Muscle layer of colon (tissue), 2 donors: ENCODE data around the gene MTURN.

Source experiments
- H3K27ac ChIP-seq: one replicate; pipeline ENCODE4 v1.7.0; 2013; ENCODE audit warnings: low read depth, mild to moderate bottlenecking, low read length, moderate library complexity
- H3K27me3 ChIP-seq, 2 donors: one replicate each; pipeline ENCODE4 v1.7.0; 2013; ENCODE audit warnings: low read length in 2 of 2, mild to moderate bottlenecking in 2 of 2; ENCODE audit not compliant: insufficient read depth in 2 of 2, control insufficient read depth in 1 of 2
- H3K36me3 ChIP-seq: one replicate; pipeline ENCODE4 v1.7.0; 2013; ENCODE audit warnings: mild to moderate bottlenecking, low read length; ENCODE audit not compliant: insufficient read depth
- H3K4me1 ChIP-seq: one replicate; pipeline ENCODE4 v1.7.0; 2013; ENCODE audit warnings: mild to moderate bottlenecking, low read length; ENCODE audit not compliant: insufficient read depth
- H3K4me3 ChIP-seq, 2 donors: one replicate each; pipeline ENCODE4 v1.7.0; 2013; ENCODE audit warnings: low read length in 2 of 2, low read depth in 1 of 2, mild to moderate bottlenecking in 1 of 2, moderate library complexity in 1 of 2
- H3K9ac ChIP-seq: one replicate; pipeline ENCODE4 v1.7.0; 2013; ENCODE audit warnings: low read length
- H3K9me3 ChIP-seq: one replicate; pipeline ENCODE4 v1.7.0; 2013; ENCODE audit warnings: mild to moderate bottlenecking, low read length
- donor health status: abdominal sarcoma.
- donor health status: Adenocarcinoma of cecum.

MTURN gene

GRCh38 chr7:30113144-30113543, 21.6 kb upstream of the MTURN start:
- Histone ChIP-seq H3K27ac (no peak overlapping the region), H3K4me1 (no peaks in the 10 kb centered on the region), H3K4me3 (no peak overlapping the region), H3K9ac (no peak overlapping the region), H3K27me3 (no peaks in the 10 kb centered on the region), H3K36me3 (no peaks in the 10 kb centered on the region), H3K9me3 (no peaks in the 10 kb centered on the region)

GRCh38 chr7:30114536-30115238, 20.1 kb upstream of the MTURN start:
- no peaks in the 10 kb centered on the region for H3K9me3 ChIP-seq
- H3K4me3 ChIP-seq = no peak overlapping the region
- H3K9ac ChIP-seq = no peak overlapping the region
- H3K36me3 ChIP-seq = no peaks in the 10 kb centered on the region
- H3K27me3 ChIP-seq = no peaks in the 10 kb centered on the region
- no peaks in the 10 kb centered on the region for H3K4me1 ChIP-seq
- no peak overlapping the region for H3K27ac ChIP-seq

GRCh38 chr7:30115709-30116297, 19.0 kb upstream of the MTURN start:
- Histone ChIP-seq H3K4me1 (no peaks in the 10 kb centered on the region), H3K4me3 (no peak overlapping the region), H3K9ac (no peak overlapping the region), H3K9me3 (no peaks in the 10 kb centered on the region), H3K27me3 (no peaks in the 10 kb centered on the region), H3K27ac (no peak overlapping the region), H3K36me3 (no peaks in the 10 kb centered on the region)

- Histone ChIP-seq H3K27ac (no peak overlapping the region), H3K27me3 (no peaks in the 10 kb centered on the region), H3K9me3 (no peaks in the 10 kb centered on the region), H3K4me1 (no peaks in the 10 kb centered on the region), H3K4me3 (no peak overlapping the region), H3K36me3 (no peaks in the 10 kb centered on the region), H3K9ac (no peak overlapping the region)
These were observed 18.0 kb upstream of the MTURN start for GRCh38 chr7:30116771-30117170.

DNA sequence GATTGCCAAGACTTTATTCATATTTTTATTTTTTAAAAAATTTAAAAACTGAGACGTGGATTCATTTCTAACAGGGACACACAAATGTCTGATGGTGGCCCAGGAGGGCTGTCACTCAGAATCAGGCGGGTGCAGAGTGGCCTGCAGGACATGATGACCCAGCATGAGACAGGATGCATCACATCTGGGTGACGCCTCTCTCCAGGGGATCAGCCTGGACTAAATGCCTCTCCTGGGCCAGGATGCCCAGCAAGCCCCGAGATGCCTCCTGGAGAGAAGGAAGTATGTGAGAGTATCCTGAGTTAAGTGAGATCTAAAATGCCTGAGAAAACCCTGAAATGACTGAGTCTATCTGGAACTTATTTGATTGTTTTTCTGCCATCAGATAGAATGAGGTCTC, 16.9 kb upstream of the MTURN start:
- H3K27me3 ChIP-seq = no peaks in the 10 kb centered on the region
- no peaks in the 10 kb centered on the region for H3K9me3 ChIP-seq
- H3K27ac ChIP-seq = no peak overlapping the region
- no peak overlapping the region for H3K9ac ChIP-seq
- H3K4me3 ChIP-seq = no peak overlapping the region
- no peaks in the 10 kb centered on the region for H3K4me1 ChIP-seq
- H3K36me3 ChIP-seq = no peaks in the 10 kb centered on the region

GRCh38 chr7:30119890-30120577, 14.8 kb upstream of the MTURN start:
- Histone ChIP-seq H3K27ac (no peak overlapping the region), H3K36me3 (no peaks in the 10 kb centered on the region)

GRCh38 chr7:30133736-30134610, 813 bp upstream of the MTURN start:
- H3K4me1 ChIP-seq = peaks cover 14% of the 10 kb centered on the region
- no peaks in the 10 kb centered on the region for H3K9me3 ChIP-seq
- no peaks in the 10 kb centered on the region for H3K36me3 ChIP-seq
- H3K9ac ChIP-seq = no peak overlapping the region
- peak overlapping the region; percentile 33 to 49 for H3K4me3 ChIP-seq
- no peaks in the 10 kb centered on the region for H3K27me3 ChIP-seq
- H3K27ac ChIP-seq = peak overlapping the region; percentile 75

More at GRCh38 chr7:30119890-30120577, 14.8 kb upstream of the MTURN start:
- Histone ChIP-seq H3K9me3 (no peaks in the 10 kb centered on the region), H3K4me1 (no peaks in the 10 kb centered on the region), H3K4me3 (no peak overlapping the region), H3K27me3 (no peaks in the 10 kb centered on the region), H3K9ac (no peak overlapping the region)

DNA sequence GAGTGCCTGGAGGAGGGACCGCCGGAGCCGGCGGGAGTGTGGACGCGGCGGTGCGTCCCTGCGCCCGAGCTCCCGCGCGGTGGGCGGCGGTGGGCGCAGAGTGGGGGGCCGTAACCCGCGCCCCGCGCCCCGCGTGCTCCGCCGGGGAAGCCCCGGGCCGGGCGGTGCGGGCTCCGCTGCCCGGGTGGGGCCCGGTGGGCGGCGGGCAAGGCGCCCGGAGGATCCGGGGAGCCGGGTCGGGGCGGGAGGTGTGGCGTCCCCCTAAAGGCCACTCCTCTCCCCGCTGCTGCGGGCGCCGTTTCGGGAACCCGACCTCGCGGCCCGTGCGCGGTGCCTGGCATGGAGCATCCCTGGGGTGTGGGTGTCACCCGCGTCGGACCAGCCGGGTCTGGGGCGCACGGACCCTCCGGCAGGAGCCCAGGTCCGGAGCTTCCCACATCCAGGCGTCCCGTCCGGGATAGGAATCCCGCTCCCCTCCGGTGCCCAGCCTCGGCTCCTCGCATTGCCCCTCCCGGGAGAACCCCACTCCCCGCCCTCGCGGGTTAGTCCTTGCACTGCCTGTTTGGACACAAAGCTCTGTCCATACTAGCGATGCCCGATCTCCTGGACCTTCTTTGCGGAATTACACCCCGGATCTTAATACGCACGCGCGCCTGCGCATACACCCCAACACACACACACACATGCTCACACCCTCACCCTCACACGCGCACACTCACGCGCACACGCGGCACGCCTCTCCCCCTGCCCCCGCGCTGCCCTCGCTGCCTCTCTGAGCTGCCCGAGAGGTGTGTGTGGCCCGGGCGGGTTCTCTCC, 723 bp downstream of the MTURN start:
- Histone ChIP-seq H3K27me3 (no peaks in the 10 kb centered on the region), H3K9ac (peak overlapping the region; percentile 68), H3K4me3 (peak overlapping the region; percentile 53 to 85), H3K4me1 (peaks cover 21% of the 10 kb centered on the region), H3K9me3 (no peaks in the 10 kb centered on the region), H3K36me3 (no peaks in the 10 kb centered on the region), H3K27ac (peak overlapping the region; percentile 81)

- Histone ChIP-seq H3K27me3 (no peaks in the 10 kb centered on the region), H3K9me3 (no peaks in the 10 kb centered on the region), H3K4me1 (peaks cover 21% of the 10 kb centered on the region), H3K9ac (peak overlapping the region; percentile 68), H3K27ac (peak overlapping the region; percentile 75), H3K4me3 (peak overlapping the region; percentile 53 to 85), H3K36me3 (no peaks in the 10 kb centered on the region)
These were observed 1.4 kb downstream of the MTURN start for GRCh38 chr7:30136117-30136731.

- peak overlapping the region; percentile 53 to 85 for H3K4me3 ChIP-seq
- peak overlapping the region; percentile 68 for H3K9ac ChIP-seq
- no peaks in the 10 kb centered on the region for H3K36me3 ChIP-seq
- H3K27ac ChIP-seq = no peak overlapping the region
- H3K27me3 ChIP-seq = no peaks in the 10 kb centered on the region
- peaks cover 27% of the 10 kb centered on the region for H3K4me1 ChIP-seq
- H3K9me3 ChIP-seq = no peaks in the 10 kb centered on the region
These were observed 2.1 kb downstream of the MTURN start for GRCh38 chr7:30136743-30137485.
